HG03108 (cell line): ENCODE results near the gene TEX2.

Experiments
- ATAC-seq: cut with Tn5 transposase; IDR thresholded peaks from one replicate; pipeline ENCODE4 v1.9.1; 2021; ENCODE audit warnings: moderate library complexity; ENCODE audit not compliant: unreplicated experiment

Gene TEX2

GRCh38 chr17:64120159-64120810, 142.8 kb downstream of the TEX2 start:
- no peak for ATAC-seq

GRCh38 chr17:64117981-64118979, 144.8 kb downstream of the TEX2 start:
- no peak for ATAC-seq

GRCh38 chr17:64115822-64116534, 147.1 kb downstream of the TEX2 start:
- ATAC-seq = no peak

GRCh38 chr17:64115043-64115698, 147.9 kb downstream of the TEX2 start:
- ATAC-seq = no peak

GRCh38 chr17:64113006-64113405, 150.1 kb downstream of the TEX2 start:
- no peak for ATAC-seq

- ATAC-seq = no peak
These were observed 151.2 kb downstream of the TEX2 start for GRCh38 chr17:64111831-64112230.

GRCh38 chr17:64110379-64111152, 152.5 kb downstream of the TEX2 start:
- no peak for ATAC-seq

GRCh38 chr17:64109400-64109799, 153.7 kb downstream of the TEX2 start:
- no peak for ATAC-seq

GRCh38 chr17:64107500-64108236, 155.4 kb downstream of the TEX2 start:
- ATAC-seq = no peak

- no peak for ATAC-seq
These were observed 156.1 kb downstream of the TEX2 start for GRCh38 chr17:64106918-64107317.

GRCh38 chr17:64103391-64104364, 159.4 kb downstream of the TEX2 start:
- no peak for ATAC-seq

- ATAC-seq = no peak
These were observed 160.3 kb downstream of the TEX2 start for GRCh38 chr17:64102627-64103390.

- no peak for ATAC-seq
These were observed 163.5 kb downstream of the TEX2 start for GRCh38 chr17:64099543-64099942.
